Stomach (tissue), 9 donors: ENCODE results near the gene NDUFV1. TPM values are rescaled to one million over a fixed set of nuclear protein-coding genes. Genes with fewer than 3 reads are reported as not detected.

Source experiments
- DNase-seq, 2 donors: peaks; one replicate each; pipeline versions ENCODE4 v3.0.0 to v3.0.0-alpha.2; 2013 to 2019
- H3K27ac ChIP-seq, 5 donors: fragments of 200-600 bp in 4 of 5; sonication (generic) in 4 of 5; one replicate each; pipeline ENCODE4 v1.5.1; 2013 to 2019; ENCODE audit warnings: mild to moderate bottlenecking in 1 of 5, moderate library complexity in 1 of 5
- H3K27me3 ChIP-seq, 3 donors: fragments of 200-600 bp; sonication (generic); one replicate each; pipeline ENCODE4 v1.5.1; 2017 to 2019; ENCODE audit warnings: mixed run types in 1 of 3
- H3K36me3 ChIP-seq, 4 donors: fragments of 200-600 bp; sonication (generic); 1 replicate in 3 of 4; 2 replicates in 1 of 4; pipeline ENCODE4 v1.5.1; 2016 to 2019
- H3K4me1 ChIP-seq, 4 donors: fragments of 200-600 bp; sonication (generic); one replicate each; pipeline ENCODE4 v1.5.1; 2016 to 2019
- H3K4me3 ChIP-seq, 4 donors: fragments of 200-600 bp; sonication (generic) in 3 of 4; one replicate each; pipeline ENCODE4 v1.5.1; 2016 to 2019; ENCODE audit warnings: mild to moderate bottlenecking in 1 of 4
- H3K9me3 ChIP-seq, 4 donors: fragments of 200-600 bp; sonication (generic); one replicate each; pipeline ENCODE4 v1.5.1; 2016 to 2019
- CTCF ChIP-seq, 7 experiments: fragments of 450-650 bp in 4 of 7; fragments of 200-600 bp in 3 of 7; sonication (generic) in 3 of 7; IDR thresholded peaks; one replicate each; pipeline ENCODE4 v1.5.1; 2016 to 2019; ENCODE audit warnings: antibody characterized with exemption in 7 of 7, control low read depth in 2 of 7, mild to moderate bottlenecking in 1 of 7
- EP300 ChIP-seq: sonication (generic); formaldehyde crosslinking; IDR thresholded peaks from one replicate; pipeline ENCODE4 v1.6.1; 2017; ENCODE audit warnings: antibody characterized with exemption
- POLR2A ChIP-seq, 4 donors: fragments of 450-650 bp; IDR thresholded peaks; one replicate each; pipeline ENCODE4 v1.6.1; 2016; ENCODE audit warnings: antibody characterized with exemption in 4 of 4, control low read depth in 2 of 4, mild to moderate bottlenecking in 1 of 4, moderate library complexity in 1 of 4
- POLR2AphosphoS5 ChIP-seq, 3 donors: sonication (generic); formaldehyde crosslinking; IDR thresholded peaks; one replicate each; pipeline ENCODE4 v1.6.1; 2016; ENCODE audit warnings: antibody characterized with exemption in 3 of 3
- WGBS, 5 donors: extraction: QIAGEN DNeasy Blood & Tissue Kit in 3 of 5; methylation state at CpG; one replicate each; pipeline versions ENCODE4 v1.1.5 to v1.1.7; 2013 to 2018; 5-methylcytosine and 5-hydroxymethylcytosine counted together
- intact Hi-C: fragments of 100-400 bp; cut with DNase I; formaldehyde crosslinking; loops from one replicate; pipeline ENCODE4 v1.15.1; 2023; ENCODE audit warnings: low total_unique reads
- polyA plus RNA-seq, 3 donors: library from polyadenylated mRNA; stranded (reverse); fragments of 200-250 nt; gene quantifications; one replicate each; pipeline ENCODE4 v1.2.3, GENCODE V29; 2013
- total RNA-seq, 5 donors: library from RNA; depleted of rRNA; stranded (reverse); fragments of >200 nt; gene quantifications; one replicate each; pipeline versions ENCODE4 v1.1.0 to v1.2.3, GENCODE V29; 2014 to 2016
- donor health status: healthy with polysubstance abuse.
- donor health status: Bipolar disorder and iron deficiency.
- donor health status: healthy.

NDUFV1 gene
- total and polyA plus RNA-seq, 8 donors = 148 to 806 (median 200) TPM

DNA sequence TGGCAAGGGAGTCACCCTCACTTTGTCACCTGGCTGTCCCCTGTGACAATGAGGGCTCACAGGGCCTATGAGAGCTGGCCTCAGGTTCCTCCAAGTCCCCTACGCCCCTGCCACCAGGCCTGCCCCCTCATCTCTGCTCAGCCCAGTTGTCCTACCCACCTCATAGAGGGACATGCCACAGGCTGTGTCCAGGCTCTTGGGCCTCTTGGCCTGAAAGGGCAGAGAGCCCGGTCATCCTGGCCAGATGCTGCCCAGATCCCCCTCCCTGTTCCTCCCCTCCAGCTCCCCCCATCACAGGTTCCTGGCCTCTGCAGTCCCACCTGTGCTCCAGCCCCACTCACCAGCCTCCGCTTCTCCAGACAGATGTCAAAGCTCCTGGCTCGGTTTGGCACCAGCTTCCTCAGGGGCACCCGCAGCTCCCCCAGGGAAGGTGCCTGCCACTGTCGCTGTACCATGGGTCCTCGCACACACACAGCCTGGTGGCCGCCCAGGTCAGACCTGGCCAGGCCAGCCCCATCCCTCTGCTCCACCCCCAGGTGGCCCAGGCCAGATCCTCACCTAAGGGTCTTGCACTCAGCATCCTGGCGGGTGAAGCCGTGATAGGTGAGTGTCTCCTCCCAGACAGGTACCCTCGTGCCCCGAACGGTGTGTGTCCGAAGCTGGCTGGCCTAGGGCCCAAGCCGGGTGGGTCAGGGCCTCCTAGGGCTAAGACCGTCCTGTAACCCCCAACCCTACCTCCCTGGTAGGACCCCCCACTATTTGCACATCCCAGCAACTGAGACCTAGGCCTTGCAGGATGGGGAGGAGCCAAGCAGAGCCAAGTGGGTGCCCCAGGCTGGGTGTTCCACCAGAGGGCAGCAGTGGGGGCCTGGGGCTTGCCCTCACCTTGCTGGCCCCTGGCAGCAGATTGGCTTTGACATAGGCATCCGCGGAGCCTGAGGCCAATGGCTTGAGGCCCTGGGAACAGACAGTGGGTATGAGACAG is 8.3 kb downstream of the NDUFV1 start:
- Histone ChIP-seq H3K9me3 (no peaks in the 10 kb centered on the region), H3K4me1 (peaks cover 16 to 27% (median 20%) of the 10 kb centered on the region in 4 donors), H3K27ac (peak overlapping the region; percentile 45 to 85 (median 73)), H3K36me3 (peaks cover 23 to 35% (median 32%) of the 10 kb centered on the region in 4 donors), H3K27me3 (peaks cover 0 to 32% (median 5%) of the 10 kb centered on the region in 3 donors), H3K4me3 (peak overlapping the region in 2 of 4 donors; percentile 36 to 42)
- DNase-seq = peak; percentile 62 to 65
- intact Hi-C loops = no loop called here
- TF ChIP-seq CTCF (IDR thresholded peaks at IDR 0.05) = peak in 5 of 7 experiments; percentile 23 to 48 (median 32)
- no peak for TF ChIP-seq EP300
- WGBS, 5 donors = 76 to 90% (median 84%) methylated on average over 11 to 18 of the region's 18 CpGs

GRCh38 chr11:67615728-67616430 is 9.1 kb downstream of the NDUFV1 start:
- WGBS, 5 donors = 27 to 54% (median 35%) methylated on average over 30 to 34 of the region's 34 CpGs
- peak in 1 of 2 donors; percentile 29 for DNase-seq
- Histone ChIP-seq H3K4me1 (peaks cover 16 to 27% (median 20%) of the 10 kb centered on the region in 4 donors), H3K27me3 (peaks cover 0 to 32% (median 5%) of the 10 kb centered on the region in 3 donors), H3K9me3 (no peaks in the 10 kb centered on the region), H3K36me3 (peaks cover 14 to 27% (median 24%) of the 10 kb centered on the region in 4 donors), H3K27ac (no peak overlapping the region), H3K4me3 (no peak overlapping the region)
- intact Hi-C loops = no loop called here
- TF ChIP-seq CTCF (IDR thresholded peaks at IDR 0.05) = peak in 1 of 7 experiments; percentile 5
- no peak for TF ChIP-seq POLR2A (IDR thresholded peaks at IDR 0.05)

- H3K4me1 ChIP-seq = peaks cover 16 to 27% (median 20%) of the 10 kb centered on the region in 4 donors
- WGBS, 5 donors = 37 to 50% (median 46%) methylated on average over 9 to 11 of the region's 11 CpGs
Measured at GRCh38 chr11:67616431-67617242, 9.9 kb downstream of the NDUFV1 start.

More at GRCh38 chr11:67616431-67617242, 9.9 kb downstream of the NDUFV1 start:
- no peak overlapping the region for H3K27ac ChIP-seq
- H3K36me3 ChIP-seq = peaks cover 7 to 19% (median 16%) of the 10 kb centered on the region in 4 donors
- intact Hi-C loops = no loop called here
- peaks cover 0 to 32% (median 5%) of the 10 kb centered on the region in 3 donors for H3K27me3 ChIP-seq
- H3K9me3 ChIP-seq = no peaks in the 10 kb centered on the region
- no peak overlapping the region for H3K4me3 ChIP-seq
- DNase-seq = no peak
- no peak for TF ChIP-seq CTCF (IDR thresholded peaks at IDR 0.05)
- TF ChIP-seq EP300 = no peak
- no peak for TF ChIP-seq POLR2A (IDR thresholded peaks at IDR 0.05)
- TF ChIP-seq POLR2AphosphoS5 (IDR thresholded peaks at IDR 0.05) = no peak
